Liver (tissue), 9 donors: ENCODE results near the gene IKZF4. TPM values are rescaled to one million over a fixed set of nuclear protein-coding genes. Genes with fewer than 3 reads are reported as not detected.
"Not testable (repeated sequence)": the region's sequence is repeated elsewhere in the genome, so short reads cannot be mapped to it uniquely, and the experiment has no call there.

Experiments used
- DNase-seq: peaks from one replicate; pipeline ENCODE4 v3.0.0-alpha.2; 2017; ENCODE audit warnings: low spot score
- H3K27ac ChIP-seq, 2 donors: one replicate each; pipeline ENCODE4 v1.7.0; 2013; ENCODE audit warnings: inconsistent platforms in 2 of 2, low read length in 2 of 2, control low read depth in 1 of 2, low read depth in 1 of 2, mild to moderate bottlenecking in 1 of 2
- H3K27me3 ChIP-seq, 4 donors: one replicate each; pipeline versions ENCODE4 v1.6.1 to v1.7.0; 2013; ENCODE audit warnings: low read length in 3 of 4, inconsistent platforms in 1 of 4, mild to moderate bottlenecking in 1 of 4, moderate library complexity in 1 of 4; ENCODE audit not compliant: control insufficient read depth in 4 of 4, insufficient read depth in 4 of 4
- H3K36me3 ChIP-seq, 4 donors: one replicate each; pipeline versions ENCODE4 v1.6.1 to v1.7.0; 2013; ENCODE audit warnings: low read length in 3 of 4, mild to moderate bottlenecking in 3 of 4, low read depth in 1 of 4, moderate library complexity in 1 of 4; ENCODE audit not compliant: control insufficient read depth in 4 of 4, insufficient read depth in 3 of 4
- H3K4me1 ChIP-seq, 4 donors: one replicate each; pipeline versions ENCODE4 v1.6.1 to v1.7.0; 2013; ENCODE audit warnings: low read length in 3 of 4, mild to moderate bottlenecking in 3 of 4, moderate library complexity in 1 of 4; ENCODE audit not compliant: control insufficient read depth in 4 of 4, insufficient read depth in 4 of 4
- H3K4me3 ChIP-seq, 3 donors: one replicate each; pipeline versions ENCODE4 v1.6.1 to v1.7.0; 2013; ENCODE audit warnings: low read length in 3 of 3, control low read depth in 1 of 3, low read depth in 1 of 3, mild to moderate bottlenecking in 1 of 3
- H3K9ac ChIP-seq, 2 donors: one replicate each; pipeline ENCODE4 v1.7.0; 2013; ENCODE audit warnings: low read length in 2 of 2, mild to moderate bottlenecking in 2 of 2, moderate library complexity in 2 of 2, control low read depth in 1 of 2, low read depth in 1 of 2
- H3K9me3 ChIP-seq, 4 donors: one replicate each; pipeline versions ENCODE4 v1.6.1 to v1.7.0; 2013; ENCODE audit warnings: low read length in 3 of 4; ENCODE audit not compliant: control insufficient read depth in 4 of 4
- EGR1 ChIP-seq, 2 donors: IDR thresholded peaks; 2 replicates each; pipeline ENCODE4 v1.6.1; 2016 to 2018; ENCODE audit warnings: antibody characterized with exemption in 2 of 2, low read depth in 2 of 2
- FOXA2 ChIP-seq: IDR thresholded peaks from 2 replicates; pipeline ENCODE4 v1.6.1; 2016; ENCODE audit warnings: antibody characterized with exemption
- HNF4A ChIP-seq, 2 donors: conservative IDR thresholded peaks; 2 replicates each; pipeline ENCODE4 v1.6.1; 2016; ENCODE audit warnings: antibody characterized with exemption in 2 of 2, mild to moderate bottlenecking in 2 of 2
- HNF4G ChIP-seq: IDR thresholded peaks from 2 replicates; pipeline ENCODE4 v1.6.1; 2016; ENCODE audit warnings: antibody characterized with exemption
- JUND ChIP-seq, 2 donors: IDR thresholded peaks; 2 replicates each; pipeline ENCODE4 v1.6.1; 2016; ENCODE audit warnings: antibody characterized with exemption in 2 of 2
- RAD21 ChIP-seq, 2 donors: IDR thresholded peaks; 2 replicates each; pipeline ENCODE4 v1.6.1; 2016; ENCODE audit warnings: antibody characterized with exemption in 2 of 2, mild to moderate bottlenecking in 2 of 2
- RXRA ChIP-seq, 2 donors: IDR thresholded peaks; 2 replicates each; pipeline ENCODE4 v1.6.1; 2017 to 2018; ENCODE audit warnings: antibody characterized with exemption in 2 of 2, mild to moderate bottlenecking in 1 of 2
- SP1 ChIP-seq: IDR thresholded peaks from 2 replicates; pipeline ENCODE4 v1.6.1; 2018; ENCODE audit warnings: antibody characterized with exemption, mild to moderate bottlenecking
- TAF1 ChIP-seq: conservative IDR thresholded peaks from 2 replicates; pipeline ENCODE4 v1.6.1; 2016; ENCODE audit warnings: antibody characterized with exemption, mild to moderate bottlenecking
- YY1 ChIP-seq: IDR thresholded peaks from 2 replicates; pipeline ENCODE4 v1.6.1; 2016; ENCODE audit warnings: antibody characterized with exemption, mild to moderate bottlenecking
- WGBS: extraction: QIAGEN DNeasy Blood & Tissue Kit; methylation state at CpG from one replicate; pipeline ENCODE4 v1.1.7; 2013; 5-methylcytosine and 5-hydroxymethylcytosine counted together
- polyA plus RNA-seq, 2 donors: library from polyadenylated mRNA; stranded (reverse) in 1 of 2; unstranded in 1 of 2; fragments of 200-250 nt in 1 of 2; fragments of >200 nt in 1 of 2; fragmentation: Nextera tagmentation in 1 of 2; extraction: Ambion mirVana in 1 of 2; gene quantifications; one replicate each; pipeline versions ENCODE4 v1.2.1 to v1.2.3, GENCODE V29; 2013 to 2015
- total RNA-seq, 2 donors: library from RNA; depleted of rRNA; stranded (reverse); fragments of >200 nt; gene quantifications; one replicate each; pipeline ENCODE4 v1.2.3, GENCODE V29; 2014
- TF ChIP-seq, protein P1 (sequence below): IDR thresholded peaks from 2 replicates; pipeline ENCODE4 v1.6.1; 2016; ENCODE audit warnings: antibody characterized with exemption, mild to moderate bottlenecking
- TF ChIP-seq, protein P2 (sequence below): IDR thresholded peaks from 2 replicates; pipeline ENCODE4 v1.6.1; 2016; ENCODE audit warnings: antibody characterized with exemption
- TF ChIP-seq, protein P3 (sequence below): IDR thresholded peaks from 2 replicates; pipeline ENCODE4 v1.6.1; 2016; ENCODE audit warnings: antibody characterized with exemption
- TF ChIP-seq, protein P4 (sequence below): IDR thresholded peaks from 2 replicates; pipeline ENCODE4 v1.6.1; 2016; ENCODE audit warnings: antibody characterized with exemption
- donor health status: healthy.
- donor health status: healthy.
- donor health status: healthy.
- donor health status: healthy.
- donor health status: healthy.

Gene IKZF4
- total and polyA plus RNA-seq, 4 donors, result 0.47 to 1.9 (median 0.75) TPM

DNA sequence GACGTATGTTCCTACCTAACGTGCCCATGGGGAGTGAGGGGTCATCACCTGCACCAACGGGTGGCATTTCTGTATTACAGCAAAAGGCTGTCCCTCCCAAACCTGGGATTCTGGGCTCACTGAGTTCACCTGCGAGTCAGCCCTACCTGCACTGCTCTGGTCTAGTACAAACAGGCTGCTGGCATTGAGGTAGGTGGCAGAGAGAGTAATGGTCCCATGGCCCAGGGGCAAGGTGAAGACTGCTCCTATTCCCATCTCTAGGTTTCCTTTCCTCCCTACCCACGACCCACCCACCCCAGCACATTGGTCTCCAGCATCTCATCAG, 23.3 kb upstream of the IKZF4 start:
- H3K27me3 ChIP-seq, result no peaks in the 10 kb centered on the region
- peak overlapping the region; percentile 58 to 92 (median 87) for H3K4me3 ChIP-seq
- peaks cover 8 to 17% (median 15%) of the 10 kb centered on the region in 4 donors for H3K36me3 ChIP-seq
- peaks cover 7 to 44% (median 36%) of the 10 kb centered on the region in 4 donors for H3K4me1 ChIP-seq
- peak overlapping the region; percentile 34 to 78 for H3K9ac ChIP-seq
- no peak for TF ChIP-seq RXRA (IDR thresholded peaks at IDR 0.05)
- no peak for TF ChIP-seq TAF1
- TF ChIP-seq, protein P1, sequence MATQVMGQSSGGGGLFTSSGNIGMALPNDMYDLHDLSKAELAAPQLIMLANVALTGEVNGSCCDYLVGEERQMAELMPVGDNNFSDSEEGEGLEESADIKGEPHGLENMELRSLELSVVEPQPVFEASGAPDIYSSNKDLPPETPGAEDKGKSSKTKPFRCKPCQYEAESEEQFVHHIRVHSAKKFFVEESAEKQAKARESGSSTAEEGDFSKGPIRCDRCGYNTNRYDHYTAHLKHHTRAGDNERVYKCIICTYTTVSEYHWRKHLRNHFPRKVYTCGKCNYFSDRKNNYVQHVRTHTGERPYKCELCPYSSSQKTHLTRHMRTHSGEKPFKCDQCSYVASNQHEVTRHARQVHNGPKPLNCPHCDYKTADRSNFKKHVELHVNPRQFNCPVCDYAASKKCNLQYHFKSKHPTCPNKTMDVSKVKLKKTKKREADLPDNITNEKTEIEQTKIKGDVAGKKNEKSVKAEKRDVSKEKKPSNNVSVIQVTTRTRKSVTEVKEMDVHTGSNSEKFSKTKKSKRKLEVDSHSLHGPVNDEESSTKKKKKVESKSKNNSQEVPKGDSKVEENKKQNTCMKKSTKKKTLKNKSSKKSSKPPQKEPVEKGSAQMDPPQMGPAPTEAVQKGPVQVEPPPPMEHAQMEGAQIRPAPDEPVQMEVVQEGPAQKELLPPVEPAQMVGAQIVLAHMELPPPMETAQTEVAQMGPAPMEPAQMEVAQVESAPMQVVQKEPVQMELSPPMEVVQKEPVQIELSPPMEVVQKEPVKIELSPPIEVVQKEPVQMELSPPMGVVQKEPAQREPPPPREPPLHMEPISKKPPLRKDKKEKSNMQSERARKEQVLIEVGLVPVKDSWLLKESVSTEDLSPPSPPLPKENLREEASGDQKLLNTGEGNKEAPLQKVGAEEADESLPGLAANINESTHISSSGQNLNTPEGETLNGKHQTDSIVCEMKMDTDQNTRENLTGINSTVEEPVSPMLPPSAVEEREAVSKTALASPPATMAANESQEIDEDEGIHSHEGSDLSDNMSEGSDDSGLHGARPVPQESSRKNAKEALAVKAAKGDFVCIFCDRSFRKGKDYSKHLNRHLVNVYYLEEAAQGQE, result no peak
- no peak for TF ChIP-seq EGR1 (IDR thresholded peaks at IDR 0.05; ENCODE audit: low read depth in 2 of 2)
- TF ChIP-seq HNF4A (conservative IDR thresholded peaks at IDR 0.05), result no peak
- TF ChIP-seq YY1, result no peak
- no peak for TF ChIP-seq RAD21 (IDR thresholded peaks at IDR 0.05)
- TF ChIP-seq, protein P2, sequence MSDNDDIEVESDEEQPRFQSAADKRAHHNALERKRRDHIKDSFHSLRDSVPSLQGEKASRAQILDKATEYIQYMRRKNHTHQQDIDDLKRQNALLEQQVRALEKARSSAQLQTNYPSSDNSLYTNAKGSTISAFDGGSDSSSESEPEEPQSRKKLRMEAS, result no peak
- TF ChIP-seq SP1, result no peak
- no peak for TF ChIP-seq JUND (IDR thresholded peaks at IDR 0.05)
- TF ChIP-seq, protein P3, sequence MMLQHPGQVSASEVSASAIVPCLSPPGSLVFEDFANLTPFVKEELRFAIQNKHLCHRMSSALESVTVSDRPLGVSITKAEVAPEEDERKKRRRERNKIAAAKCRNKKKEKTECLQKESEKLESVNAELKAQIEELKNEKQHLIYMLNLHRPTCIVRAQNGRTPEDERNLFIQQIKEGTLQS, result no peak
- TF ChIP-seq, protein P4, sequence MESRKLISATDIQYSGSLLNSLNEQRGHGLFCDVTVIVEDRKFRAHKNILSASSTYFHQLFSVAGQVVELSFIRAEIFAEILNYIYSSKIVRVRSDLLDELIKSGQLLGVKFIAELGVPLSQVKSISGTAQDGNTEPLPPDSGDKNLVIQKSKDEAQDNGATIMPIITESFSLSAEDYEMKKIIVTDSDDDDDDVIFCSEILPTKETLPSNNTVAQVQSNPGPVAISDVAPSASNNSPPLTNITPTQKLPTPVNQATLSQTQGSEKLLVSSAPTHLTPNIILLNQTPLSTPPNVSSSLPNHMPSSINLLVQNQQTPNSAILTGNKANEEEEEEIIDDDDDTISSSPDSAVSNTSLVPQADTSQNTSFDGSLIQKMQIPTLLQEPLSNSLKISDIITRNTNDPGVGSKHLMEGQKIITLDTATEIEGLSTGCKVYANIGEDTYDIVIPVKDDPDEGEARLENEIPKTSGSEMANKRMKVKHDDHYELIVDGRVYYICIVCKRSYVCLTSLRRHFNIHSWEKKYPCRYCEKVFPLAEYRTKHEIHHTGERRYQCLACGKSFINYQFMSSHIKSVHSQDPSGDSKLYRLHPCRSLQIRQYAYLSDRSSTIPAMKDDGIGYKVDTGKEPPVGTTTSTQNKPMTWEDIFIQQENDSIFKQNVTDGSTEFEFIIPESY, result no peak
- TF ChIP-seq FOXA2, result no peak
- TF ChIP-seq HNF4G, result no peak
- H3K9me3 ChIP-seq, result no peaks in the 10 kb centered on the region
- H3K27ac ChIP-seq, result peak overlapping the region; percentile 77 to 89
- no peak for DNase-seq
- 4% methylated on average over 5 of the region's 5 CpGs for WGBS

DNA sequence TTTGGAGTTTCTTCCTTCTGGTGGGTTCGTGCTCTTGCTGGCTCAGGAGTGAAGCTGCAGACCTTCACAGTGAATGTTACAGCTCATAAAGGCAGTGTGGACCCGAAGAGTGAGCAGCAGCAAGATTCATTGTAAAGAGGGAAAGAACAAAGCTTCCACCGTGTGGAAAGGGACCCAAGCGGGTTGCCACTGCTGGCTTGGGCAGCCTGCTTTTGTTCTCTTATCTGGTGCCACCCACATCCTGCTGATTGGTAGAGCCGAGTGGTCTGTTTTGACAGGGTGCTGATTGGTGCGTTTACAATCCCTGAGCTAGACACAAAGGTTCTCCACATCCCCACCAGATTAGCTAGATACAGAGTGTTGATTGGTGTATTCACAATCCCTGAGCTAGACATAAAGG, 21.3 kb upstream of the IKZF4 start:
- Histone ChIP-seq H3K36me3 (peaks cover 0 to 12% (median 10%) of the 10 kb centered on the region in 4 donors), H3K4me1 (peaks cover 7 to 44% (median 36%) of the 10 kb centered on the region in 4 donors)
- not testable (repeated sequence) for H3K4me3 ChIP-seq, DNase-seq, H3K27me3 ChIP-seq, H3K9me3 ChIP-seq, H3K9ac ChIP-seq, H3K27ac ChIP-seq
- WGBS, result 67% methylated on average over 5 of the region's 6 CpGs

DNA sequence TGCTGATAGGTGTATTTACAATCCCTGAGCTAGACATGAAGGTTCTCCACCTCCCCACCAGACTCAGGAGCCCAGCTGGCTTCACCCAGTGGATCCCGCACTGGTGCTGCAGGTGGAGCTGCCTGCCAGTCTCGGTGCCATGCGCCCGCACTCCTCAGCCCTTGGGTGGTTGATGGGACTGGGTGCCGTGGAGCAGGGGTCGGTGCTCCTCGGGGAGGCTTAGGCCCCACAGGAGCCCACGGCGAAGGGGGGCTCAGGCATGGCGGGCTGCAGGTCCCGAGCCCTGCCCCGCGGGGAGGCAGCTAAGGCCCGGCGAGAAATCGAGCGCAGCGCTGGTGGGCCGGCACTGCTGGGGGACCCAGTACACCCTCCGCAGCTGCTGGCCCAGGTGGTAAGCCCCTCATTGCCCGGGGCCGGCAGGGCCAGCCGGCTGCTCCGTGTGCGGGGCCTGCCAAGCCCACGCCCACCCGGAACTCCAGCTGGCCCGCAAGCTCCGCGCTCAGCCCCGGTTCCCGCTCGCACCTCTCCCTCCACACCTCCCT, 20.8 kb upstream of the IKZF4 start:
- not testable (repeated sequence) for H3K9ac ChIP-seq, DNase-seq, H3K27ac ChIP-seq, H3K4me3 ChIP-seq, H3K27me3 ChIP-seq, H3K9me3 ChIP-seq
- 93% methylated on average over 33 of the region's 33 CpGs for WGBS
- peaks cover 7 to 43% (median 35%) of the 10 kb centered on the region in 4 donors for H3K4me1 ChIP-seq
- H3K36me3 ChIP-seq, result peaks cover 0 to 14% (median 11%) of the 10 kb centered on the region in 4 donors
